Suppressor macrophage (primary cell): ENCODE measurements around the gene TAS2R60.
A peak's percentile ranks its signal among the peaks of the same experiment; 100 is the strongest.
"Not testable (repeated sequence)": the region's sequence is repeated elsewhere in the genome, so short reads cannot be mapped to it uniquely, and the experiment has no call there.

Experiments
- DNase-seq, 4 experiments: peaks; one replicate each; pipeline ENCODE4 v3.0.0-alpha.2; 2020 to 2022

The TAS2R60 gene

DNA sequence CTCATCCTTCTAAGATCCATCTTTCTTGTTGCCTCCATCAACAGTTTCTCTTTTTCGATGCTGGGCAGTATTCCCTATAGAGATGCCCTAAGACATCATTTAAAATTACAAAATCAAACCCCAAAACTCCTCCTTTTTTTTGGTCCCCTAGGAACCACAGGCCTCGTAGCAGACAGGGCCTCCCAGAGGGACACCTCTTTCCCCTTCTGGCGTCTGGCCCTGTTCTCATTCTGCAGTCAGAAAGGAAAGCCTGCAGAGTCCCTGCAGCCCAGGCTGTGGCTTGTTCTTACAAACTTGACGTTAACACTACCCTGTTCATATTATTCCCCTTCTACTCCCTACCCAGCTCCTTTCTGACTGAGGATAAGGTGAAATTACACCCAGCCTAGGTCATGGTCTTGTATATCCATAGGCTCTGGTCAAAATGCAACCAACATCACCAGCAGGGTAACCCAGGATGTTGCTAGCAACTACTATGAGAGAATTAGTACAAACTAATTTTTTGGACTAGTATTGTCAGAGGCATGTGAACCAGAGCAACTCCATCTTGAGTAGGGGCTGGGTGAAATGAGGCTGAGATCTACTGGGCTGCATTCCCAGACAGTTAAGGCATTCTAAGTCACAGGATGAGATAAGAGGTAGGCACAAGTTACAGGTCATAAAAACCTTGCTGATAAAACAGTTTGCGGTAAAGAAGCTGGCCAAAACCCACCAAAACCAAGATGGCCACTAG, 31.1 kb upstream of the TAS2R60 start:
- DNase-seq, result no peak

DNA sequence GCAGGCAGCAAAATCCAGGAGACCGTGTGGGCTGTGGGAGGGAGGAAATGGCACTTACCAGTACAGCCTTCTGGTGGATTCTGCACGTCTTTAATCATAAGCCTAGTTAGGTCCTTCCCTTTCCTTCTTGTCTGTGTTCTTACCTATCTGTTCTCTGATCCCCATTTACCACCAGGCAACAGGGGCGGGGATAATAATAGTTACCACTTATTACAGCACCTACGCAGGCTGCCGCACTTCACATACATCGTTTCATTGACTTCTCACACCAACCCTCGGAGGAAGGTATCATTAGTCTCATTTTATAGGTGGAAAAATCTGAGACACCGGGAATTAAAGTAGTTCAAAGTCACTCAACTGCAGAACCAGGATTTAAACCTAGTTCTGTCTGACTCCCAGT, 30.1 kb upstream of the TAS2R60 start:
- DNase-seq, result no peak

DNA sequence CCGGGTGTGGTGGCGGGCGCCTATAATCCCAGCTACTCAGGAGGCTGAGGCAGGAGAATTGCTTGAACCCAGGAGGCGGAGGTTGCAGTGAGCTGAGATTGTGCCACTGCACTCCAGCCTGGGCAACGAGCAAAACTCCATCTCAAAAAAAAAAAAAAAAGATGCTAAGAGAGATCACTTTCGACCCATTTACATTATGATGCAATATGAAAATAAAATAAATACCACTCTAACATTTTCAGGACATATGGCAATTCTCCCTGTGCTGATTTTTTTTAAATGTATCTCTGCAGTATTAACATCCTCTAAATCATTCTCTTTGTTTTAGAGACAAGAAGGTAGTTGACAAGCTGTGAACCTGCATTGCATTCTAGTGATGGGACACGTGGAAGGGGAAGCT, 28.0 kb upstream of the TAS2R60 start:
- not testable (repeated sequence) for DNase-seq

DNA sequence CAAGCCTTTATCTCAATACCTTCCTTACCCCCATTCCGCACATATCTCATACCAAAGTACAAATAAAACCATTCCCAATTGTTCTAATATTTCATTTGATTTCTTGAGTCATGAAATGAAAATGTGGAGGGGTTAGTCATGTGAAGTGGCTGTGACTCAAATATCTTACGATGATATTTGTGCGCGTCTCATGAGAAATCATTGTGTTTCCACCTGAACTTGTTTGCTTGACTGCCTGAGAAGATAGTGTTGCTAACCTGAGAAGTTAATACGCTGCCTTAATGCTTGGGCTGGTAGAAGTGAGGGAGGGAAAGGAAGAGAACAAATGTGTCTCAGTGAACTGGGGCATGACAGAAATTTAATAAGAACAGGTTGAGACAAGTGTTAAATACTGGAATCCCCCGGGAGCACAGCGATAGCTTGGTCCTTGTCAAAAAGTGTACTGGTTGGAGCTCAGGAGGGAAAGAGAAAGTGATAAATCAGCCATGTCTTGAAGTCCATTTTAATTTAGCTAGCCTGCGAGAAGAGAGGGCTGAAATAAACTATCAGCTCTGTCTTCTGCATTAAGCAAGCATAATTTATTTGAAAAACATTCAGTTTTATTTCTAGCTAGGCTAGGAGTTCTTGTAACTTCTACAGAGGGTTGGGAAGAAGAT, 27.4 kb upstream of the TAS2R60 start:
- DNase-seq, result no peak

DNA sequence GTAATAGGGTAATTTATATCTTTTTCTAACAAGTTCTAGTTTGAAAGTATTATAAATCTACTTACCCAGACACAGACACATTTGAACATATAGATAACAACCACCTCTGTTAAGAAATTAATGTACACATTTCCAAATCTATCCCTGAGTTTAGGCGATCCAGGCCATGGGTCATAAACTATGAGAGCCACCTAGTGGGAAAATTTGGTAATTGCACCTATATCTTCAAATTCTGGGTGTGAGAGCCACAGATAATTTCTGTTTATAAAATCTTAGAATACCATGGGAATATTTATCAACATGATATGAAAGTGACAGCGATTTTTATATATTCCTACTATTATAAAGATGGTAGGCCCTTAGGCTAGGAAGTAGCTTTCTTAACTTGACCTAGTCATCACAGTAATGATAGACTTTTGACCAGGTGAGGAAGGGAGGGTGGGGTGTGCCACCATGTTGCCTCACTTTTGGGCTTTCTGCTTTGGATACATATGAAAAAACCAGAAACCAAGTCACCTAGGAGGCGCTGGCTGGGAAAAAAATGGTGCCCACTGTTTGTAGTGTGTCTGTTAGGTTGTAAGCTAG, 26.6 kb upstream of the TAS2R60 start:
- peak; percentile 63 to 83 (median 70) for DNase-seq

DNA sequence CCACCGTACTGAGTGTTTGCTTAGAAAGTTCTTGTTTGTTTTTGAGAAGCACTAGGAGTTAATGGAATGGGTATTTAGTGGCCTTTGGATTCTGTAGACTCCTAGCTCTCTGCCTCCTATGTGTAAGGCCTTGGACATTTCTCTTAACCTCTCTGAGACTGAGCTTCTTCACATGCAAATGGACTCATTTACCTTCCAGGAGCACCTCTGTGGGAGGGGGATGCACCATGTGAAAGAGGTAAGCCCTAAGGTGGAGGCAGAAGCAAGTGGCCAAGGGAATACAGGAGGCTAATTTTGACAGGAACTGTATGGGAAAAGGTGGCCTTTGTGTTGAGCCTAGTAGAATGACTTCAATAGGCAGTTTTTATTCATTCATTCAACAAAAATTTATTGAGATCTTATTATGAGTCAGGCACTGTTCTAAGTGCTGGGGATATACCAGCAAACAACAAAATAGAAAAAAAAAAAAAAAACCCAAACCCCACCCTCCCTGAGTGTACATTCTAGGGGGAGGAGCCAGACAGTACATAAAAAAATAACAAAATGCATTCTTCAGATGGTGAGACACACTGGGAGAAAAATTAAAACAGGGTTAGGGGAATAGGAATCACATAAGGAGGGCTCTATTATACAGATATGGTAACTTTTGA, 25.4 kb upstream of the TAS2R60 start:
- DNase-seq, result no peak

DNA sequence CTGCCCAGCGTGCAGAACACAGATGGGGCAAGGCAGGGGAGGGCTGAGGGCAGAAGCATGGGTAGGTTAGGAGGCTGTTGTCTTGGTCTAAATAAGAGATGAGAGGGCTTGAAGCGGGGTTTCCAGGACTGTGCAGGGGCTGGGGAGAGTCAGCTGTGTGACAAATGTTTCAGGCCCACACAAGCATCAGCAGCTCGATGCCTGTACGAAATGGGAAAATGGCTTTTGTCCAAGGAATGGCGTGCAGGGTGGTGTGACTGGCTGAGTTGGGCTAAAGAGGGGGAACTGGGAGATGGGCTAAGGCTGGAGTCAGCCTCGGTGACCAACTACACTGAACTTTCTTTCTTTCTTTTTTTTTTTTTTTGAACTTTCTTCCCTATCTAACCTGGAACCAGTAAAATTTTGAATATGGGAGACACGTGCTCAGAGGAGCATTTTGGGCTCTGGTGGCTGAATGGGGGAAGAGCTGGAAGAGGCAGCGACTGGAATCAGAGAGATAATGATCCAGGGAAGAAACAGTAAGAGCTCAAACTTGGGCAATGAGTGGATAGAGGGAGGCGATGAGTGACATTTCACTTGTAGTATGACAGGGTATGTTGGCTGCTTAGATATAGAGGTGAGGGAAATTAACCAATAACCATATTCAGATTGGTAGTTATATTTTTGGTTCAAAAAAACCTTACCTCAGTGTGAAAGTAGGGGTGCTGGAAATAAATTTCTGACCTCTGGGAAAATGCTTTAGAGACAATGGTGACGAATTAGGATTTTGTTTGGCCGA, 24.4 kb upstream of the TAS2R60 start:
- DNase-seq, result no peak

DNA sequence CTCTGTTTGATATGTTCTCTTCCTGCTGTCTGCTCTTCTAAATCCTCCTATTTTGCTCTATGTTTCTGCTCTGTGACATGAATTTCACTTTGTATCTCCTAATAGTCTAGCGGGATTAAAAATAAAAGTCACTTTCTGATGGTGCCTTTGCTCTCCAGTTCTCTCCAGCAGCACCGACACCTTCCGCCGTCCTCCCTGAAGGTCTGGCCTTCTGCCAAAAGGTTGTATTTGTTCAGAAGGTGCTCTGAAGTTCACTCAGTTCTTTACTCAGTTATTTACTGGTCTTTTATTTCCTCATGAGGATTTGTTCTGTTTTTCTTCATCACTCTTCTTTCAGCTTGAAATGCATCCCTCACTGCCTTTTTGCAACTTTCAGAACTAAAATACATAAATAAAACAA, 23.4 kb upstream of the TAS2R60 start:
- no peak for DNase-seq

DNA sequence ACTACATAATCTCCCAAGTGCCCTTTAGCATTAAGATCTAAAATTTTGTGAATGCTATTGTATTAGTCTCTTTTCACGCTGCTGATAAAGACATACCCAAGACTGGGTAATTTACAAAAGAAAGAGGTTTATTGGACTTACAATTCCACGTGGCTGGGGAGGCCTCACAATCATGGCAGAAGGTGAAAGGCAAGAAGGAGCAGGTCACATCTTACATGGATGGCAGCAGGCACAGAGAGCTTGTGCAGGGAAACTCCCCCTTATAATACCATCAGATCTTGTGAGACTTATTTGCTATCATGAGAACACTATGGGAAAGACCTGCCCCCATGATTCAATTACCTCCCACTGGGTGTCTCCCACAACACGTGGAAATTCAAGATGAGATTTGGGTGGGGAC, 22.6 kb upstream of the TAS2R60 start:
- DNase-seq, result not testable (repeated sequence)

DNA sequence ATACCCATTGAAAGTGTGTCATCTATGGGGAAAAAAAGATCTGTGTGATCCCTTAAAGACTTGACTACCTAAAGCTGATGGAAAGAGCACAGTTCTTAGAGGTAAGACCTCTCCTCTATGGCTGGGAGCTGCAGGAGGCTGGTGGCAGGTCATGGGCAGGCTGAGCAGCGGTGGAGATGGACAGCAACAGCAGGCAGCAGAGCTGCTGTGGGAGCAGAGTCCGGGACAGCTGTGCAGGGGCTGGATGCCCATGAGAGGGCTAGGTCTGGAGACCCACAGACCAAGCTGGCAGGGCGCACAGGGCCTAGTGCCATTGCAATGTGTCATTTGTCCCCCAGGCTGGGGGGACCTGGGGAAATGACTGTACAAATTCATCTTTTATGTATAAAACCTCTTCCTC, 21.2 kb upstream of the TAS2R60 start:
- DNase-seq, result no peak

DNA sequence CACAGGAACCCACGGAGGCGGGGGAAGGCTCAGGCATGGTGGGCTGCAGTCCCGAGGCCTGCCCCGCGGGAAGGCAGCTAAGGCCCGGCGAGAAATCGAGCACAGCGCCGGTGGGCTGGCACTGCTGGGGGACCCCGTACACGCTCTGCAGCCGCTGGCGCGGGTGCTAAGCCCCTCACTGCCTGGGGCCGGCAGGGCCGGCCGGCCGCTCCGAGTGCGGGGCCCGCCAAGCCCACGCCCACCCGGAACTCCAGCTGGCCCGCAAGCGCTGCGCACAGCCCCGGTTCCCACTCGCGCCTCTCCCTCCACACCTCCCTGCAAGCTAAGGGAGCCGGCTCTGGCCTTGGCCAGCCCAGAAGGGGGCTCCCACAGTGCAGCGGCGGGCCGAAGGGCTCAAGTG, 18.8 kb upstream of the TAS2R60 start:
- DNase-seq, result not testable (repeated sequence)

DNA sequence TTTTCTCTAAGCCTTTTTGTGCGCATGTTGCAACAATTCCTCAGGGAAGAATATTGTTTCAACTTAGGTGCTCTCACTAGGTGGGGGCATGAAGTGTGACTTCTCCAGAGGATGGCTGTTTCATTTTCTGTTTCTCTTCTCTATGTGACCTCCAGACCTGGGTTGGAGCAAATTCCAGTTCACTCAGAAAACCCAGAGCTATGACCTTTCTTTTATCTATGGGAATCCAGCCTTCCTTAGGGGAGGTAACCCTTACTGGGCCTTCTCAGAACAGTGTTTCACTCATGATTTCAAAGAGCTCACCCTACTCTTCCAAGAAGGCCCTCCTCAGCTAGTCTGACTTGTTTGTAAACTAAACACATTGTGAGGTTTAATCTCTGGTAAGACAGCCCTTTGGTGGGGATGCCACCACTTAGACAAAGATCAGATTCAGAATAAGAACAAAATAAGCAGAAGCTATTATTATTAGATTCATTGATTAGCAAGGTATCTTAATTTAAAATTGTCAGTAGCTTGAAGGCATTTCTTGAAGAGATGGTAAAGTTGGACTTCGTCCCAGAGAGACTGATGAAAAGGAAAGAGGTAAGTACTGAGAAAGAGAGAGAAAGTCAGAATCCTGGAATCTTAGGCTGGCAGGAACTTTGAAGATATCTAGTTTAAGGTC, 16.6 kb upstream of the TAS2R60 start:
- DNase-seq, result no peak

DNA sequence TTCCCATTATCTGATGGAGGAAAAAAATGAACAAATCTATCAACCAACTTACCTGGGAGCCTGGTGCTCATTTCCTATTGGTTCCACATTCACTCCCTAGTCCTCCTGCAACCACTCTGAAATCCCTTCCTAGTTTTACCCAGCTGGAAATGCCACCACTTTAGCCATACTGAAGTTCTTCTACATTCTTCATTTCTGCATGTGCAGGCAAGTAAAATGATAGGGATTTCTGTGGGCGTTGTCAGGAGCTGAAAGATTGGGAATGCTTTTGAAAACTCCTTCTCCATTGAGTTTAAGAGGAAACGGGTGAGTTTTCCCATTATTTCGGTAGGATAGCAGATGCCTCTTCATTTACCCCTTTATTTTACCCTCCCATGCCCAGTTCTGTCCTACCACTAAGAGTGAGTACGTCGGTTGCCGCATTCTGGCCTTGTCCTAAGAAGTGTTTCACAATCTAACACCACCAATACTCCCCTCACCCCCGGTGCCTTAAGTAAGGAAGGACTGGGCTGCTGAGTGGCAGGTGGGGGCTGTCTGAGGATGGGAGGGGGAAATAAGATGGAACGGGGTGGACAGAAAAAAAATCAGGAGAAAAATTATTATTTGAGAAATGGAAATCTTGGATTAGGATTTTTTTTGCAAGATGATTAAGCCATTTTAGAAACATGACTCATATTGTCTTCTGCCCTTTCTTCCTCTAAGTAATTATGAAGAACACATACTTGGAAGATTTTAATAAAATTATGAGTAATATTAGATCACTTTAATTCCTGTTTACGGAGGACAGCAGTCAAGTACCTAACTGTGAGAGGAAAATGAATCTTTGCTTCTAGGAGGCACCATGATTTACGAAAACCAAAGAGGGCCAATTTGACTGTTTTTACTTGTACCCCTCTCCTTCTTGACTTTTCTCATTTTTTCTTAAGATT, 13.2 kb upstream of the TAS2R60 start:
- peak in 3 of 4 experiments; percentile 39 to 43 (median 40) for DNase-seq

DNA sequence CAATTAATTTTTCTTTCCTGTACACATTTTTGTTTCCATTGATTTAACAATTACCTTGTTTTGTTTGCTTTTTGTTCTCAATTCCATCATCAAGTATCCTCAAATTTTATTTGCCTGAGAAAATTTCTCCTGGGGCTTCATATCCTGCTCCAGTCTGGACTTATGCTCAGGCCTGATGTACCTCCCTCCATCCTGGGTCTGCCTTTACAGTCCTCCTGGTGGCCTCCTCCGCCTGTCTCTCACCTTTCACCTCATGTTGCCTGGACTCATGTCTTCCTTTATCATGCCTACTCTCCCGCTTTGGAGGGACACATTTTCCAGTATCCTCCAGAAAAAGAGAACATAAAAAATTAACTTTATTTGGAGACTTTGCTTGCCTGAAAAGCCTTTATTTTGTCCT, 12.1 kb upstream of the TAS2R60 start:
- DNase-seq, result no peak

DNA sequence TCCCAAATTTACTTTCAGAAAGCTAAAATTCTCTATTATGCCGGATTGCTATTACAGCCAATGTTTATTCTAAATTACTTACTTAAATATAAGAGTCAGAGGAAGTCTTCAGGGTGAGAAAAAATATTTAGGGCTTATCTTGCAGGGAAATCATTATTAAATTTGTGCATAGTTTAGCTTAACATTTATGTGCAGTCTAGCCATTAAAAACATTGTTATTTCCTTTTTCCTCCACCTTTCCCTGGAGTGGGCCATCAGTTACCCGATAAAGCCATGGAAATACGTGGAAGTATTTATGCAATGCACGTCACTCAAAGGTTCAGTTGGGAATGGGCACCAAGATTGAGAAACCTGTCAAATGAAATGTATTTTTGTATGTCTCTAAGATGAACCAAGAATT, 9.5 kb upstream of the TAS2R60 start:
- DNase-seq, result no peak

DNA sequence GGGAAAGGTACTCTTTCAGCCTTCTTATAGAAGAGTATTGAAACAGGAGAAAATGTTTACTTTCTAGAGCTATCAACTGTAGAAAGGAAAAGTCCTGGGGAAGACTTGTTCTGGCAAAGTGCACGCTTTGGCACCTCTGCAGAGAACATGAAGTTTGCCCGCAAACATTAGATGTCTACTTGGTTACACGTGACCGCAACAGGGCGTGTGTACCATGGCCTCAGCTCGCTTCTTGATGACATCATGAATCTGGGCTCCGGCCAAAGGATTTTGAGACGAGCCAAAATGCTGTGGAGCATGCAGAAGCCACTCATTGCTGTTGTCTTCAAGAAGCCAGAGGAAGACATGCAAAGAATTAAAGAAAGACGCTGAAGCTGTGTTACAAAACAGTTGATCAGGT, 8.6 kb upstream of the TAS2R60 start:
- no peak for DNase-seq

DNA sequence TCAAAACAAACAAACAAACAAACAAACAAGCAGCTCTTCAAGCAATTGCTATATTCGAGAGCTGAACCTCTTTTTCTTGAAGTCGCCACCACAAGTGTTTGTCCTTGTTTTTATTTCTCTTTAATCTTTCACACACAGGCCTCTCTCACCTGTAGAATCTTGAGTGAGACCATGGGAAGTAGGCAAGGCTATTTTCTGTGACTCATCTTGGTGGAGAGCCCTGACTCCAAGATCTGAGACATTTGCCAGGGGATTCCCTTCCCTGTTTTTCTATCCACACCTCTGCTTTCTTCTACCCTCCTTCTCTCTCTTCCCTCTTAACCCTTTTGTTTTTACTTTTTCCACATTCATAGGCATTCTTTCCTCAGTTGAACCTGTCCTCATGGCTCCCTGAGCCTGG, 8.0 kb upstream of the TAS2R60 start:
- DNase-seq, result no peak

DNA sequence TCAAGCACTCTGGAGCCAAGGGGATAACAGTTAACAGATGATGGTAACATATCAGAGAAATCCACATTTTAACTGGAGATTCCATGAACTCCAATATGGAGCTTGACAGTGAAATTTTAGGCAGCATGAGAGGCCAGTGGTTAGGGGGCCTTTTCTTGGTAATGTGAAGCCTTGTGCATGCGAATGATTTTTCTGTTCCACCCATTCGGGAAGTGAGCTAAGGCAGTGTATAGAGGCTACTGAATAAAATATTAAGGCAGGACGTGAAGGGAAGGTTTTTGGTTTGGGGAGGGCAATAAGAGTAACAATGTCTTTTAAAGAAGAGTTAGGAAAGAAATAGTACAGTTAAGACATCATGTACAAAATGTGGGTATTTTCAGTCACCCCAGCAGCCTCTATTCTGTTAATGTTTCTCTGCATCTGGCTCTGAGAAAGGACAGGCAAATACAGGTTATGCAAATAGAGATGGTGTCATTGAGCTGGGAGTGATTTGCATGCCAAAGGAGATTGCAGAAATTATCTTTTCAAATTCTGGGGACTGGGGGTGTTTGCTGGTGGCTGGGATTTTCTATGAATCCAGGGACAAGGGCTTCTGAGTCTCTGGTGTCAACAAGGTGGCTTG, 6.8 kb upstream of the TAS2R60 start:
- no peak for DNase-seq

DNA sequence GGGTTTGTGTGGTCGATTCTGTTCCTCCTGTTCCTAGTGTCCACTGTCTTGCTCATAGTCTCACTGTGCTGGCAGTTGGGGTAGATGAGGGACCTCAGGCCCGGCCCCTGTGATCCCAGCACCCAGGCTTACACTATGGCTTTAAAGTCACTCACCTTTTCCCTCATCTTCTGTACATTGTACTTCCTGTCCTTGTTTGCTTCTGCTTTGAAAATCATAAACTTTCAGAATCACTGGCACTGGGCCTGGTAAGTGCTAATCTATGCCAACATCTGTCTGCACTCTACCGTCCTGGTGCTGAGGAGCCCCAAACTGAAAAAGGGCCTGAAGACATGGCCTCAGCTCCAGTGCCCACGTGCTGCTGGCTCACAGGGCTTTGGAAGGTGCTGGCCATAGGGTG, 5.7 kb upstream of the TAS2R60 start:
- no peak for DNase-seq

DNA sequence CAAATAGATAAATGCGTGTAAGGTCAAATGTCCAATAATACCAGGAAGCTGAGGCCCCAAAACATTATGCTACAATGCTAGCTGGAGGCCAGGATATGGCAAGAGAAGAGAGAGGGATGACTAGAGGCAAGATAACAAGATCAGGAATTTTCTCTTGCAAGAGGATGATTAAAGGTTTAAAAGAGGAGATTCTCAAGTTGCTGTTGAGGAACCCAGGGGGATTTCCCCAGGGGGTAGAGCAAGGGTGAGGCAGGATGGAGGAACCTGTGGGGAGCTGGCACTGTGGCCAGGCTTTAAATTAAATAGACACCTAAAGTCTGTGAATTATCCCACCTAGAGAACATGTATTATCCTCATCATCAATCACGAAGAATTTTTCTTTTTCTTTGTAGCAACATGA, 3.4 kb upstream of the TAS2R60 start:
- no peak for DNase-seq
